Uterus (tissue), 4 donors: Measurements from ENCODE around the gene ADGRG4. TPM values are rescaled to one million over a fixed set of nuclear protein-coding genes. Genes with fewer than 3 reads are reported as not detected.
"Not testable (repeated sequence)": the region's sequence is repeated elsewhere in the genome, so short reads cannot be mapped to it uniquely, and the experiment has no call there.

ENCODE experiments used
- DNase-seq, 2 donors: peaks; one replicate each; pipeline ENCODE4 v3.0.0-alpha.2; 2019 to 2020
- H3K27ac ChIP-seq, 2 donors: fragments of 200-600 bp; sonication (generic); 1 replicate in 1 of 2; 2 replicates in 1 of 2; pipeline ENCODE4 v1.5.1; 2016 to 2018
- H3K27me3 ChIP-seq, 2 donors: fragments of 200-600 bp; sonication (generic); one replicate each; pipeline ENCODE4 v1.5.1; 2018 to 2019; ENCODE audit warnings: control low read depth in 1 of 2
- H3K36me3 ChIP-seq, 2 donors: fragments of 200-600 bp; sonication (generic); one replicate each; pipeline ENCODE4 v1.5.1; 2019; ENCODE audit warnings: control low read depth in 1 of 2
- H3K4me1 ChIP-seq, 2 donors: fragments of 200-600 bp; sonication (generic); one replicate each; pipeline ENCODE4 v1.5.1; 2018 to 2019; ENCODE audit warnings: control low read depth in 1 of 2
- H3K4me3 ChIP-seq, 2 donors: fragments of 200-600 bp; sonication (generic); 1 replicate in 1 of 2; 2 replicates in 1 of 2; pipeline ENCODE4 v1.5.1; 2018 to 2019; ENCODE audit warnings: mild to moderate bottlenecking in 1 of 2
- H3K9me3 ChIP-seq, 2 donors: fragments of 200-600 bp; sonication (generic); one replicate each; pipeline ENCODE4 v1.5.1; 2019; ENCODE audit warnings: control low read depth in 1 of 2
- POLR2A ChIP-seq, 2 donors: fragments of 450-650 bp; IDR thresholded peaks; one replicate each; pipeline ENCODE4 v1.6.1; 2016; ENCODE audit warnings: antibody characterized with exemption in 2 of 2, mild to moderate bottlenecking in 1 of 2, moderate library complexity in 1 of 2
- intact Hi-C: fragments of 100-400 bp; cut with DNase I; formaldehyde crosslinking; loops from one replicate; pipeline ENCODE4 v1.15.1; 2023; ENCODE audit warnings: low total_unique reads
- total RNA-seq, 4 donors: library from RNA; depleted of rRNA in 3 of 4; stranded (reverse); fragments of >200 nt in 3 of 4; gene quantifications; one replicate each; pipeline versions ENCODE4 v1.1.0 to v1.2.4, GENCODE V29; 2014 to 2023
- TF ChIP-seq, protein P1 (sequence below), 4 experiments: fragments of 200-600 bp in 2 of 4; fragments of 450-650 bp in 2 of 4; sonication (generic) in 2 of 4; IDR thresholded peaks; one replicate each; pipeline ENCODE4 v1.5.1; 2016 to 2019; ENCODE audit warnings: antibody characterized with exemption in 4 of 4, mild to moderate bottlenecking in 2 of 4, moderate library complexity in 1 of 4
- donor health status: DM: yes; HTN: yes; CAD: no.

ADGRG4 gene
- 1 to 10 TPM in 2 of 4 donors, not detected in 2; 2.0 to 4.4 TPM for total RNA-seq

GRCh38 chrX:136300721-136301120, at the start of gene ADGRG4:
Gene ADGRG4, plus strand, starts transcription at chrX:136300963. Its CDS starts 7,815 bp downstream, at chrX:136308778.
- intact Hi-C loops, DNase-seq, H3K27me3 ChIP-seq, H3K9me3 ChIP-seq, H3K4me3 ChIP-seq, H3K4me1 ChIP-seq, H3K36me3 ChIP-seq, H3K27ac ChIP-seq: not testable (repeated sequence)

DNA sequence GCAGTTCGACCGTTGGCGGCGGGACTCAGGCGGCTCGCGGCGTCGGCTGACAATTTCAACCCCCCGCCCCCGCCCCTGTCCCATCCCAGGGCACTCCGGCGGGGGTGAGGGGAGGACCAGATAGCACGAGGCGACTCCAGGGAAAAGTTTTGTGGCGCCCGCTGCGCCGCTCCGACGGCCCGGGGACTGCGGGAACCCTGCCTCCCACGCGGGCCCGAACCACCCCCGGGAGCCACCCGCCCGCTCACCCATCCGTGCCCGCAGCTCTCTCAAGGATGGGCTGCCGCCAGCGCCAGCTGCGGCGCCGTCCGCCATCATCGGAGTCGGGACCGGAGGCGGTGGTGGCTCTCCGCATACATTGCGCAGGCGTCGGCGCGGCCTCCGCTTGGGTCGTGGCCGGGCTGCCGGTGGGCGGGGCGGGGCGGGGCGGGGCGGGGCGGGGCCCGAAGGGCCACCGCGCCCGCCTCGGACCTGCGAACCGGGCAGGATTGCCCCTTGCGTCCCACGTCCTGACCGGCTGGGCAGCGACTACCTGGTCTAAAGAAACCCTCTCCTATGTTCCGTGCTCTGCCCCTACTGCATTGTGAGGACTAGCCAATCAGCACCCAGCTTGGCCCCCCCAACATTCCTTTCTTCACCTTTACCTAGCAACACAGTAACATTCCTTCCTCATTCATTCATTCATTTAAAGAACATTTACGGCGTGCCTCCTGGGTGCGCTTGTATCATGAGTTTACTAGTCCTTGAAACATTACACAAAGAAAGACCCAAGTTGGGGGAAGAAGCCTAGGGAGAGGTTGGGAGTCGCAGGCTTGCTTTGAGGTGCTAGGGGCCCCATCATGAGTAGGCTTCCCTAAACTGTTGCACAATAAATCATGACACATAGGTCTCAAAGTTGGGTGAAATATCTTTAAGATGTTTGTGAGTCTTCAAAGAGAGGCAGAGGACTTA, 49.4 kb upstream of the ADGRG4 start, which contains the start of gene MAP7D3:
MAP7D3 (minus strand) TSS at position 360 of the 951 bp plus-strand sequence; CDS start at position 318, 42 bp downstream.
- intact Hi-C loops, result no loop called here
- no peaks in the 10 kb centered on the region for H3K36me3 ChIP-seq
- H3K4me3 ChIP-seq, result peak within 1 kb of the TSS; percentile 38 to 82
- H3K27ac ChIP-seq, result peak within 1 kb of the TSS; percentile 75 to 83
- H3K9me3 ChIP-seq, result no peaks in the 10 kb centered on the region
- H3K27me3 ChIP-seq, result no peaks in the 10 kb centered on the region
- TF ChIP-seq POLR2A (IDR thresholded peaks at IDR 0.05), result peak; percentile 26 to 60
- TF ChIP-seq, protein P1, sequence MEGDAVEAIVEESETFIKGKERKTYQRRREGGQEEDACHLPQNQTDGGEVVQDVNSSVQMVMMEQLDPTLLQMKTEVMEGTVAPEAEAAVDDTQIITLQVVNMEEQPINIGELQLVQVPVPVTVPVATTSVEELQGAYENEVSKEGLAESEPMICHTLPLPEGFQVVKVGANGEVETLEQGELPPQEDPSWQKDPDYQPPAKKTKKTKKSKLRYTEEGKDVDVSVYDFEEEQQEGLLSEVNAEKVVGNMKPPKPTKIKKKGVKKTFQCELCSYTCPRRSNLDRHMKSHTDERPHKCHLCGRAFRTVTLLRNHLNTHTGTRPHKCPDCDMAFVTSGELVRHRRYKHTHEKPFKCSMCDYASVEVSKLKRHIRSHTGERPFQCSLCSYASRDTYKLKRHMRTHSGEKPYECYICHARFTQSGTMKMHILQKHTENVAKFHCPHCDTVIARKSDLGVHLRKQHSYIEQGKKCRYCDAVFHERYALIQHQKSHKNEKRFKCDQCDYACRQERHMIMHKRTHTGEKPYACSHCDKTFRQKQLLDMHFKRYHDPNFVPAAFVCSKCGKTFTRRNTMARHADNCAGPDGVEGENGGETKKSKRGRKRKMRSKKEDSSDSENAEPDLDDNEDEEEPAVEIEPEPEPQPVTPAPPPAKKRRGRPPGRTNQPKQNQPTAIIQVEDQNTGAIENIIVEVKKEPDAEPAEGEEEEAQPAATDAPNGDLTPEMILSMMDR (IDR thresholded peaks at IDR 0.05), result no peak
- no peaks in the 10 kb centered on the region for H3K4me1 ChIP-seq
- peak; percentile 58 to 65 for DNase-seq

- Histone ChIP-seq H3K4me3 (no peak overlapping the region), H3K27me3 (no peaks in the 10 kb centered on the region), H3K27ac (peak overlapping the region; percentile 34 to 49), H3K9me3 (no peaks in the 10 kb centered on the region), H3K36me3 (no peaks in the 10 kb centered on the region), H3K4me1 (no peaks in the 10 kb centered on the region)
- TF ChIP-seq, protein P1 (IDR thresholded peaks at IDR 0.05), result no peak
- TF ChIP-seq POLR2A (IDR thresholded peaks at IDR 0.05), result no peak
- no peak for DNase-seq
- intact Hi-C loops, result no loop called here
Measured at GRCh38 chrX:136255541-136255940, 45.2 kb upstream of the ADGRG4 start.

GRCh38 chrX:136256026-136256425, 44.7 kb upstream of the ADGRG4 start:
- Histone ChIP-seq H3K4me3 (no peak overlapping the region), H3K27me3 (no peaks in the 10 kb centered on the region), H3K9me3 (no peaks in the 10 kb centered on the region), H3K4me1 (no peaks in the 10 kb centered on the region), H3K27ac (peak overlapping the region; percentile 34 to 49), H3K36me3 (no peaks in the 10 kb centered on the region)
- intact Hi-C loops, result no loop called here
- no peak for DNase-seq
- no peak for TF ChIP-seq POLR2A (IDR thresholded peaks at IDR 0.05)
- TF ChIP-seq, protein P1 (IDR thresholded peaks at IDR 0.05), result no peak

DNA sequence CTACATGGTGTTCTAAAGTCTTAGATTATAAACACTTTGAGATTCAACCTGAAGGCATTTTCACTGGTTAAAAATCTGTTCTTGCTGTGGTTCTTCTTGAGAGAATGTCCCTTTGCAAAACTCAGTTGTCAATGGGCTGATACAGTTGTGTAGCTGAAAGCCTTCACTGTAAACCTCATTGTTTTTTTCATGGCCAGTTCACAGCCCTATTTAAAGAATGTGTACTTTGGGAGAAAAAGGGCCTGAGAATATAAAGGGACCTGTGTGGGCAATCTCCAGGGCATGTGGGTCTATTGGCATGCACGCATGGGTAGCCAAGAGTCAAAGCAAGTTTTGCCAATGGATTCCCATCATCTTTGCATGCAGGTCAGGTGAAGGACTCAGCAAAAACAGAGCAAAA, 41.8 kb upstream of the ADGRG4 start:
- H3K36me3 ChIP-seq, result no peaks in the 10 kb centered on the region
- H3K27me3 ChIP-seq, result no peaks in the 10 kb centered on the region
- intact Hi-C loops, result no loop called here
- H3K4me1 ChIP-seq, result no peaks in the 10 kb centered on the region
- H3K4me3 ChIP-seq, result no peak overlapping the region
- no peaks in the 10 kb centered on the region for H3K9me3 ChIP-seq
- H3K27ac ChIP-seq, result peak overlapping the region in 1 of 2 donors; percentile 29
- TF ChIP-seq POLR2A (IDR thresholded peaks at IDR 0.05), result no peak
- TF ChIP-seq, protein P1 (IDR thresholded peaks at IDR 0.05), result no peak
- no peak for DNase-seq
